Smooth muscle cell (in vitro differentiated cells): ENCODE measurements around the gene SRGAP3. TPM values are rescaled to one million over a fixed set of nuclear protein-coding genes. Genes with fewer than 3 reads are reported as not detected.

Experiments used
- DNase-seq: peaks from one replicate; lab custom pipeline; 2025; ENCODE audit not compliant: unreplicated experiment; lab: John Stamatoyannopoulos, UW
- H2AFZ ChIP-seq: fragments of 200-600 bp; sonication (generic); 2 replicates; pipeline ENCODE4 v1.6.0; 2016; ENCODE audit warnings: antibody characterized with exemption, low read depth, mild to moderate bottlenecking
- H3F3A ChIP-seq: fragments of 200-600 bp; sonication (generic); 2 replicates; pipeline ENCODE4 v1.6.0; 2017; ENCODE audit warnings: antibody characterized with exemption, low read depth
- H3K27ac ChIP-seq: fragments of 200-600 bp; sonication (generic); 2 replicates; pipeline ENCODE4 v1.5.1; 2016; ENCODE audit warnings: low read depth, mild to moderate bottlenecking
- H3K27me3 ChIP-seq: fragments of 200-600 bp; sonication (generic); 2 replicates; pipeline ENCODE4 v1.6.1; 2016; ENCODE audit warnings: low read depth, mild to moderate bottlenecking
- H3K36me3 ChIP-seq: fragments of 200-600 bp; sonication (generic); 2 replicates; pipeline ENCODE4 v1.5.1; 2016; ENCODE audit warnings: low read depth
- H3K4me1 ChIP-seq: fragments of 200-600 bp; sonication (generic); 2 replicates; pipeline ENCODE4 v1.5.1; 2016; ENCODE audit warnings: low read depth
- H3K4me2 ChIP-seq: fragments of 200-600 bp; sonication (generic); 2 replicates; pipeline ENCODE4 v1.6.0; 2016; ENCODE audit warnings: mild to moderate bottlenecking
- H3K4me3 ChIP-seq: fragments of 200-600 bp; sonication (generic); 2 replicates; pipeline ENCODE4 v1.5.1; 2016; ENCODE audit warnings: mild to moderate bottlenecking
- H3K79me2 ChIP-seq: fragments of 200-600 bp; sonication (generic); 2 replicates; pipeline ENCODE4 v1.6.0; 2016; ENCODE audit warnings: low read depth, mild to moderate bottlenecking
- H3K9ac ChIP-seq: fragments of 200-600 bp; sonication (generic); 2 replicates; pipeline ENCODE4 v1.6.0; 2016; ENCODE audit warnings: low read depth
- H3K9me3 ChIP-seq: fragments of 200-600 bp; sonication (generic); replicated peaks from 2 replicates; pipeline ENCODE4 v1.5.1; 2016; ENCODE audit warnings: low read depth
- H4K20me1 ChIP-seq: fragments of 200-600 bp; sonication (generic); 2 replicates; pipeline ENCODE4 v1.6.0; 2016; ENCODE audit warnings: low read depth
- CTCF ChIP-seq: fragments of 200-600 bp; sonication (generic); IDR thresholded peaks from 2 replicates; pipeline ENCODE4 v1.5.1; 2017; ENCODE audit warnings: borderline replicate concordance, mild to moderate bottlenecking, antibody characterized with exemption; ENCODE audit not compliant: insufficient read depth, poor library complexity, severe bottlenecking
- WGBS: methylation state at CpG from one replicate; pipeline ENCODE4 v1.1.7; 2016; ENCODE audit warnings: low lambda C conversion rate; 5-methylcytosine and 5-hydroxymethylcytosine counted together
- polyA plus RNA-seq: library from polyadenylated mRNA; unstranded; fragments of >200 nt; fragmentation: Nextera tagmentation; extraction: Ambion mirVana; gene quantifications from 2 replicates; pipeline ENCODE4 v1.2.1, GENCODE V29; 2016
- total RNA-seq: library from RNA; depleted of rRNA; stranded (reverse); fragments of >200 nt; gene quantifications from 2 replicates; pipeline ENCODE4 v1.2.3, GENCODE V29; 2014

SRGAP3 gene
- total and polyA plus RNA-seq, 2 experiments from 2014 or later, result 1.5 to 3.1 TPM

GRCh38 chr3:8994226-8994625, 255.2 kb downstream of the SRGAP3 start:
- DNase-seq, result no peak
- over 99% methylated on average over 15 of the region's 15 CpGs for WGBS
- H3K79me2 ChIP-seq, result no peaks in the 10 kb centered on the region

GRCh38 chr3:8993331-8993730, 256.1 kb downstream of the SRGAP3 start:
- DNase-seq, result no peak
- Histone ChIP-seq H3K9ac (no peak overlapping the region), H3K9me3 (no peaks in the 10 kb centered on the region), H3K79me2 (no peaks in the 10 kb centered on the region), H3K4me2 (no peak overlapping the region), H3K27ac (no peak overlapping the region), H3F3A (peaks cover 6% of the 10 kb centered on the region), H4K20me1 (no peaks in the 10 kb centered on the region), H3K4me1 (peaks cover 3% of the 10 kb centered on the region), H3K27me3 (no peaks in the 10 kb centered on the region), H2AFZ (no peak overlapping the region), H3K4me3 (no peak overlapping the region), H3K36me3 (no peaks in the 10 kb centered on the region)
- no peak for TF ChIP-seq CTCF
- 76% methylated on average over 5 of the region's 5 CpGs for whole genome bisulfite sequencing

More at GRCh38 chr3:8994226-8994625, 255.2 kb downstream of the SRGAP3 start:
- Histone ChIP-seq H3K36me3 (no peaks in the 10 kb centered on the region), H3K9me3 (no peaks in the 10 kb centered on the region), H3F3A (peaks cover 6% of the 10 kb centered on the region), H3K4me1 (peaks cover 3% of the 10 kb centered on the region), H4K20me1 (no peaks in the 10 kb centered on the region), H3K27me3 (no peaks in the 10 kb centered on the region), H2AFZ (no peak overlapping the region), H3K27ac (no peak overlapping the region), H3K9ac (no peak overlapping the region), H3K4me2 (no peak overlapping the region), H3K4me3 (no peak overlapping the region)
- TF ChIP-seq CTCF, result no peak

GRCh38 chr3:8992854-8993253, 256.6 kb downstream of the SRGAP3 start:
- Histone ChIP-seq H3K4me3 (no peak overlapping the region), H3K27me3 (no peaks in the 10 kb centered on the region), H3K36me3 (no peaks in the 10 kb centered on the region), H3K4me1 (peaks cover 3% of the 10 kb centered on the region), H2AFZ (no peak overlapping the region), H3K27ac (no peak overlapping the region), H3K9me3 (no peaks in the 10 kb centered on the region), H3F3A (peaks cover 6% of the 10 kb centered on the region), H4K20me1 (no peaks in the 10 kb centered on the region), H3K9ac (no peak overlapping the region), H3K79me2 (no peaks in the 10 kb centered on the region), H3K4me2 (no peak overlapping the region)
- WGBS, result 78% methylated on average over 11 of the region's 11 CpGs
- no peak for TF ChIP-seq CTCF
- no peak for DNase-seq

- Histone ChIP-seq H3K27me3 (no peaks in the 10 kb centered on the region), H3K4me2 (peak overlapping the region; percentile 25), H3K36me3 (no peaks in the 10 kb centered on the region), H3F3A (peaks cover 6% of the 10 kb centered on the region), H4K20me1 (no peaks in the 10 kb centered on the region), H3K4me1 (peaks cover 3% of the 10 kb centered on the region), H3K9me3 (no peaks in the 10 kb centered on the region), H3K79me2 (no peaks in the 10 kb centered on the region), H3K9ac (no peak overlapping the region), H2AFZ (no peak overlapping the region), H3K27ac (no peak overlapping the region), H3K4me3 (no peak overlapping the region)
- DNase-seq, result no peak
- TF ChIP-seq CTCF, result no peak
- 92% methylated on average over 4 of the region's 4 CpGs for WGBS
Measured at GRCh38 chr3:8992199-8992598, 257.2 kb downstream of the SRGAP3 start.
